Stimulated activated naive B cell treated with anti-CD40 and anti-IgM and Interleukin-4, amounts not matched to agents 10 μg/mL and 1 μg/mL and 100 μg/mL, for 72 hours (primary cell): ENCODE measurements around the gene CEP112.
"Not testable (repeated sequence)": the region's sequence is repeated elsewhere in the genome, so short reads cannot be mapped to it uniquely, and the experiment has no call there.

Source experiments
- ATAC-seq, 2 donors: fragments of 150-1000 bp; cut with Tn5 transposase; replicated peaks; 2 replicates each; pipeline ENCODE4 v1.10.0; 2021; ENCODE audit warnings: moderate library complexity in 1 of 2
- DNase-seq: peaks from one replicate; pipeline ENCODE4 v3.0.0; 2021
- H3K27ac Mint-ChIP-seq: one replicate; pipeline ENCODE4 v1.8.0; 2022; ENCODE audit warnings: mild to moderate bottlenecking, mixed read lengths
- H3K27me3 Mint-ChIP-seq, 2 donors: one replicate each; pipeline ENCODE4 v1.8.0; 2022; ENCODE audit warnings: mixed read lengths in 2 of 2
- H3K36me3 Mint-ChIP-seq, 2 donors: one replicate each; pipeline ENCODE4 v1.8.0; 2022; ENCODE audit warnings: mixed read lengths in 2 of 2, mild to moderate bottlenecking in 1 of 2
- H3K4me1 Mint-ChIP-seq, 2 donors: one replicate each; pipeline ENCODE4 v1.8.0; 2022; ENCODE audit warnings: mixed read lengths in 2 of 2, mild to moderate bottlenecking in 1 of 2
- H3K4me3 Mint-ChIP-seq, 2 donors: one replicate each; pipeline ENCODE4 v1.8.0; 2022; ENCODE audit warnings: mild to moderate bottlenecking in 2 of 2, mixed read lengths in 2 of 2, moderate library complexity in 1 of 2
- H3K9me3 Mint-ChIP-seq, 2 donors: one replicate each; pipeline ENCODE4 v1.8.0; 2022; ENCODE audit warnings: mixed read lengths in 2 of 2, mild to moderate bottlenecking in 1 of 2

The CEP112 gene

DNA sequence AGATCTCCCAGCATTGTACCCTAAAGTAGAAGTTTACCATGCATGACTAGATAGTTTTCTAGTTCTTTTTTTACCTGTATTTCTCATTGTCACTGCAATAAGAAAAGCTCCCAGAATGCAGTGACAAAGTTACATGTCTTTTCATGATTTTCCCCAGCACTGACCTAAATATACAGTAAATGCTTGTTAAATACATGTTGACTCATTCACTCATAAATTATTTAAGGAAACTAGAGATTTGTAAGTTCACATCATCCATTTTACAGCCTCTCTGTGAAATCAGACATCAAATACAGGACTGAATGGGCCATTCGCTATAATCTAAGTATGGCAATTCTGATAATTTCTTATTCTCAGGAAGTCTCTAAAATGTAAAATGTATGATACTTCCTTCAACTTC lies 371.6 kb downstream of the CEP112 start:
- no peak for DNase-seq
- Mint-ChIP-seq H3K4me1 (peaks cover 0 to 3% of the 10 kb centered on the region in 2 donors), H3K27me3 (peaks cover 4 to 14% of the 10 kb centered on the region in 2 donors), H3K9me3 (peaks cover 0 to 2% of the 10 kb centered on the region in 2 donors), H3K27ac (no peak overlapping the region), H3K36me3 (no peaks in the 10 kb centered on the region), H3K4me3 (no peak overlapping the region)
- no peak for ATAC-seq

DNA sequence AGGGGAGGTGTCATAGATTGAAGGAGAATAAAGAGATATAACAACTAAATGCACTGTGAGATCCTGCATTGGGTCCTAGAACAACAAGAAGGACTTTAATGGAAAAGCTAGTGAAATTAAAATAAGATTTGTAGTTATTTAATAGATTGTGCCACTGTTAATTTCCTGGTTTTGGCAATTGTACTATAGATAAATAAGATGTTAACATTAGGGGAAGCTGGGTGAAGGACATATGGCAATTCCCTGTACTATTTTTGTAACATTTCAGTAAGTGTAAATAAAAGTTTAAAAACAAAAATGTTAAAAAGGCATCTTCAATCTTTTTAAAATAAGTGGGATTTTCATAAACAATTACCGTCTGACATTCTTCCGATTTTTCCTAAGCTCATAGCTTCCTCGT lies 372.1 kb downstream of the CEP112 start:
- Mint-ChIP-seq H3K27ac (no peak overlapping the region), H3K9me3 (peaks cover 0 to 2% of the 10 kb centered on the region in 2 donors), H3K27me3 (peaks cover 4 to 14% of the 10 kb centered on the region in 2 donors), H3K4me3 (no peak overlapping the region), H3K36me3 (no peaks in the 10 kb centered on the region), H3K4me1 (no peaks in the 10 kb centered on the region)
- DNase-seq (no peak), ATAC-seq (no peak)

DNA sequence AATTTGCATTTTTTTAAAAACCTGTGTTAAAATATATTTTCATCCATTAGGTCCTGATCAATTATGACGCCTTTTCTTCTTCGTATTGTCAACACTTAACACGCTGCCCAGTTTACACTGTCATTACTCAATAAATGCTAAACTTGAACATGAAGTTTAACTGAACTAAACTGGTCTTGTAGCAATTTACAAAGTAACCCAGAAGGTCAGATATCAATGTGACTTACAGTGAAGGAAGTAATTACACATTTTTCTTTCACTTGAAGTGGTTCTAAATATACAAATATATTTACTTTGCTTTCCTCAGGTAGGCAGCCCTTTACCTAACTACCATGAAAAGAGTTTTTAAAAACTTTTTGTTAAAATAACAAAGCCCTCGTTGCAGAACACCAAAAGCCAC lies 374.0 kb downstream of the CEP112 start:
- ATAC-seq: no peak
- Mint-ChIP-seq H3K9me3 (peaks cover 0 to 2% of the 10 kb centered on the region in 2 donors), H3K36me3 (no peaks in the 10 kb centered on the region), H3K27ac (no peak overlapping the region), H3K4me1 (no peaks in the 10 kb centered on the region), H3K27me3 (peaks cover 4 to 14% of the 10 kb centered on the region in 2 donors), H3K4me3 (no peak overlapping the region)
- DNase-seq: no peak

DNA sequence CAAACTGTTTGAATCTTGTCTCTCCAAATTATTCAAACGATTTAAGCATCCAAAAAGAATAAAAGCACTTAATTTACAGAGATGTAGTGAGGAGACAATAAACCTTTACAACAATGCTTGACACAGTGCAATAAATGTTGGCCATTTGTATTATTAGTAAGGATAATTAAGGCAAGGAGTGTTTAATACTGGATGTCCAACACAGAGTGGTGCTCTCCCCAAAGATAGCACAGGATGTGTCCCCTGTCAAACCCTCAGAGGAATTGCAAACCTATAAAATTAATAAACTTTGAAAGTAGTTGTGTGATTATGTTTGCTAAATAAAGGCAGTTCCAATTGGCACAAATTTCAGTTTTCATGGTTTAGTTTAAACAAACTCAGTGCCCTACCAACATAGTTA lies 377.5 kb downstream of the CEP112 start:
- peaks cover 6% of the 10 kb centered on the region in 2 donors for H3K9me3 Mint-ChIP-seq
- H3K27me3 Mint-ChIP-seq: peaks cover 0 to 12% of the 10 kb centered on the region in 2 donors
- H3K4me3 Mint-ChIP-seq: no peak overlapping the region
- ATAC-seq (no peak), DNase-seq (no peak)
- no peak overlapping the region for H3K27ac Mint-ChIP-seq
- peaks cover 0 to 4% of the 10 kb centered on the region in 2 donors for H3K36me3 Mint-ChIP-seq
- H3K4me1 Mint-ChIP-seq: peaks cover 12 to 14% of the 10 kb centered on the region in 2 donors

DNA sequence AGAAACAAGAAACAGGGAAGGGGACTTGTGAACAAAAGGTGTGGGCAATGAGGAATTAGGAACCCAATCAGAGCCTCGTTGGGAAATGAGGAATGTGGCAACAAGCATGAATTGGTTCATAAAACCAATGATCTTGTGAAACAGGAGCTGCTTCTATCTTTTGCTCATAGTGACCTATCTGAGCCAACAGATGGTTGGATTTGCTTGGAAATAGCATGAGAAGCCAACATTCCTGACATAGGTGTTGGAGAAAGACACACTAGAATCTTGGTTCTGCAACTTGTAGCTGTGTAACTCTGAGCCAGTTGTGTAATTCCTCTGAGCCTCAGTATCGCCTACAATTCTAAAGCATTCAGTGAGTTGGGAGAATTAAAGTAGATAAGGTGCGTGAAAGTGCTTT lies 378.6 kb downstream of the CEP112 start:
- Mint-ChIP-seq H3K4me1 (peaks cover 14 to 18% of the 10 kb centered on the region in 2 donors), H3K9me3 (peaks cover 11 to 15% of the 10 kb centered on the region in 2 donors), H3K27ac (no peak overlapping the region), H3K4me3 (no peak overlapping the region), H3K36me3 (peaks cover 0 to 14% of the 10 kb centered on the region in 2 donors), H3K27me3 (peaks cover 0 to 6% of the 10 kb centered on the region in 2 donors)
- no peak for DNase-seq
- ATAC-seq: no peak

DNA sequence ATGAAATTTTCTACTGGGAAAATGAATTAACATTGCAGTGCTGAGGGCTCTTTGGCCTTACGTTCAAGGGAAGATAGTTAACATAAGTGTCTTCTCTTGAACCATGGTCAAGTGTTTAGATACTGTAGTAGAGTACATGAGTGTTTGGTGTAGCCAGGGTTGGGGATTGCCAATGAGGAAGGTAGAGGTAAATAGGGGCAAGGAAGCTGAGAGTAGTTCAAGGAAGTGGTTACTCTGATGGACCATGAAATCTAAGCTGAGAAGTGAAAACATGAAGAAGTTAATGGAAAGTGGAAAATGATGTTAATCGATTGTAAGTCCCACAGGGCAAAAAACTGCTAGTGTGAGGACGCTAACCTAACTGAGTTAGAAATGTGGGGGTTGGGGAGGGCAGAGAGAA lies 380.9 kb downstream of the CEP112 start:
- no peak for DNase-seq
- H3K27me3 Mint-ChIP-seq: no peaks in the 10 kb centered on the region
- ATAC-seq: peak; percentile 96
- peaks cover 0 to 19% of the 10 kb centered on the region in 2 donors for H3K36me3 Mint-ChIP-seq
- no peak overlapping the region for H3K27ac Mint-ChIP-seq
- peaks cover 19 to 24% of the 10 kb centered on the region in 2 donors for H3K9me3 Mint-ChIP-seq
- H3K4me3 Mint-ChIP-seq: no peak overlapping the region
- peaks cover 14 to 18% of the 10 kb centered on the region in 2 donors for H3K4me1 Mint-ChIP-seq

DNA sequence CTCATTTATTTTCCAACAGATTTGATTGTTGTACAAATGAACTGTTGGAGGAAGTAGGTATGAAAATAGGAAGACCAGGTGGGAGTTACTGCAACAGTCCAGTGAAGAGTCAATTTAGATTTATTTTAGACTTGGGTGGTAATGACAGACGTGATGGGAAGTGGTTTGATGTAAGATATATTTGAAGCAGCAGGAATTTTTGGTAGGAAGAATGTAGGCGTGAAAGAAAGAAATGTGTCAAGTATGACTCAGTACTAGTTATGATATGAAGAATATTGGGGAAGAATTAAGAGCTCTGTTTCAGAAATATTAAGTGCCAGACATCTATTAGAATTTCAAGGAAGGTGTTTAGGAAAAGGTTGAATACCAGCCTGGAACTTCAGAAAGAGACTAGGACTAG lies 382.6 kb downstream of the CEP112 start:
- no peak overlapping the region for H3K4me3 Mint-ChIP-seq
- DNase-seq (no peak), ATAC-seq (no peak)
- H3K27ac Mint-ChIP-seq: no peak overlapping the region
- H3K36me3 Mint-ChIP-seq: peaks cover 0 to 19% of the 10 kb centered on the region in 2 donors
- peaks cover 14 to 18% of the 10 kb centered on the region in 2 donors for H3K4me1 Mint-ChIP-seq
- H3K9me3 Mint-ChIP-seq: peaks cover 21 to 24% of the 10 kb centered on the region in 2 donors
- H3K27me3 Mint-ChIP-seq: no peaks in the 10 kb centered on the region

DNA sequence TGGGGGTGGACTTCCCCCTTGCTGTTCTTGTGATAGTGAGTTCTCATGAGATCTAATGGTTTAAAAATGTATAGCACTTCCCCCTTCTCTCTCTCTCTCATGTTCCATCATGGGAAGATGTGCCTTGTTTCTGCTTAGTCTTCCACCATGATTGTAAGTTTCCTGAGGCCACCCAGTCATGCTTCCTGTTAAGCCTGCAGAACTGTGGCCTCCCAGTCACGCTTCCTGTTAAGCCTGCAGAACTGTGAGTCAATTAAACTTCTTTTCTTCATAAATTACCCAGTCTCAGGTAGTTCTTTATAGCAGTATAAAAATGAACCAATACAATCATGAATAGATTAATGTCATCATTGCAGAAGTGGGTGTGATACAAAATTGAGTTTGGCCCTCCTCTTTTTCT lies 383.4 kb downstream of the CEP112 start:
- Mint-ChIP-seq H3K36me3 (peaks cover 0 to 19% of the 10 kb centered on the region in 2 donors), H3K9me3 (peaks cover 21 to 24% of the 10 kb centered on the region in 2 donors), H3K4me1 (peaks cover 14 to 18% of the 10 kb centered on the region in 2 donors)
- H3K27me3 Mint-ChIP-seq, ATAC-seq, DNase-seq, H3K27ac Mint-ChIP-seq, H3K4me3 Mint-ChIP-seq: not testable (repeated sequence)

DNA sequence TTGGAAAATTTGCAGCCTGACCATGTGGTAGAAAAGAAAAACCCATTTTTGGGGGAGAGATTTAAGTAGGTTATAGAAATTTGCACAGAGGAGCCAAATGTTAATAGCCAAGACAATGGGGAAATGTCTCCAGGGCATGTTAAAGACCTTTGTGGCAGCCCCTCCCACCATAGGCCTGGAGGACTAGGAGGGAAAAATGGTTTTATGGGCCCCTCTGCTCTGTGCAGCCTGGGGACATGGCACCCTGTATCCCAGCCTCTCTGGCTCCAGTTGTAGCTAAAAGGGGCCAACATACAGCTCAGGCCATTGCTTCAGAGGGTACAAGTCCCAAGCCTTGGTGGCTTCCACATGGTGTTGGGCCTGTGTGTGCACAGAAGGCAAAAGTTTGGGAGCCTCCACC lies 384.6 kb downstream of the CEP112 start:
- H3K36me3 Mint-ChIP-seq: peaks cover 0 to 24% of the 10 kb centered on the region in 2 donors
- no peaks in the 10 kb centered on the region for H3K27me3 Mint-ChIP-seq
- no peak for ATAC-seq
- DNase-seq: no peak
- H3K9me3 Mint-ChIP-seq: peaks cover 28 to 31% of the 10 kb centered on the region in 2 donors
- H3K4me1 Mint-ChIP-seq: peaks cover 14 to 18% of the 10 kb centered on the region in 2 donors
- H3K27ac Mint-ChIP-seq: no peak overlapping the region
- no peak overlapping the region for H3K4me3 Mint-ChIP-seq

DNA sequence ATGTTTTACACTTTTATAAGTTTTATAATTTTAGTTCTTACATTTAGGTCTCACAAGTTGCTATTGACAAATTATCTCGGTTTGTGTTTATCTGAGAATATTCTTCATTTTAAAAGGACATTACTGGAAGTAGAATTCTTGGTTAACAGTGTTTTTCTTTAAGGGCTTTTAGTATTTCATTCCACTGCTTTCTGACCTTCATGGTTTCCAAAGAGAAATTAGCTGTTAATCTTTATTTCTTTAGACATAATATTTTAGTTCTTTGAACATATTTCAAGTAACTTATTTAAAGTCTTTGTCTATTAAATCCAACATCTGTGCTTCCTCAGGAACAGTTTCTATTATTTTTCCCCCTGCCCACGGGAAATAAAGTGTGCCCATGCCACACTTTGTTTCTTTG lies 390.4 kb downstream of the CEP112 start:
- DNase-seq (no peak), ATAC-seq (no peak)
- Mint-ChIP-seq H3K27ac (no peak overlapping the region), H3K9me3 (peaks cover 13 to 19% of the 10 kb centered on the region in 2 donors), H3K4me1 (no peaks in the 10 kb centered on the region), H3K36me3 (peaks cover 1 to 7% of the 10 kb centered on the region in 2 donors), H3K4me3 (no peak overlapping the region), H3K27me3 (peaks cover 0 to 6% of the 10 kb centered on the region in 2 donors)

DNA sequence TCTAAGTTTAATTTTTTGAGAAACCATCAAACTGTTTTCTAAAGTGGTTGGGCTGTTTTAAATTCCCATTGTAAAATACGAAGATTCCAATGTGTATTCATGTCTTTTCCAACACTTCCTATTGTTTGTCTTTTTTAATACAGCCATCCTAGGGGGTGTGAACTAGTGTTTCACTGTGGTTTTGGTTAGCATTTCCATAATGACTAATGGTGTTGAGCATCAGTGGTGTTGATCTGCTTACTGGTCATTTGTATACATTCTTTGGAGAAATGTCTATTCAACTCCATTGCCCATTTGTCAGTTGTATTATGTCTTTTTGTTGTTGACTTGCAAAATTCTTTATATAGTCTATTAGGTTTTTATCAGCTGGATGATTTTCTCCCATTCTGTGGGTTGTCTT lies 391.3 kb downstream of the CEP112 start:
- ATAC-seq (no peak), DNase-seq (no peak)
- peaks cover 0 to 6% of the 10 kb centered on the region in 2 donors for H3K27me3 Mint-ChIP-seq

DNA sequence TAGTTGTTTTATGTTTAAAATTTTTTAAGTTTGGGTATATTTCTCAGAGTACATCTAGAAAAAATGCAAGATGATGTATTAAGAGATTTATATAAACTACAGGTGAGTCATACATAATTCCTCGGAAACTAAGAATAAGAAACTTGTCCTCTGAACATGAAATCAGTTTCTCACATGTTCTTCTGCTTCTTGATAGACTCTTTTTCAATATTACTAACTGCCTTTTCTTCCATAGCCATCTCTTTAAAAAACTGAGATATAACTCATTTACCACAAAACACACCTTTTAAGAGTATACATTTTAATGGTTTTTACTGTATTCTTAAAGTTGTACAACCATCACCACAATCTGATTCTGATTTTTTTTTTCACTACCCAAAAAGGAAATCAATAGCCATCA lies 392.1 kb downstream of the CEP112 start:
- H3K9me3 Mint-ChIP-seq: peaks cover 12 to 16% of the 10 kb centered on the region in 2 donors

More for the DNA sequence above, 391.3 kb downstream of the CEP112 start:
- Mint-ChIP-seq H3K27ac (no peak overlapping the region), H3K36me3 (peaks cover 1 to 7% of the 10 kb centered on the region in 2 donors), H3K4me3 (no peak overlapping the region), H3K9me3 (peaks cover 12 to 16% of the 10 kb centered on the region in 2 donors), H3K4me1 (no peaks in the 10 kb centered on the region)

DNA sequence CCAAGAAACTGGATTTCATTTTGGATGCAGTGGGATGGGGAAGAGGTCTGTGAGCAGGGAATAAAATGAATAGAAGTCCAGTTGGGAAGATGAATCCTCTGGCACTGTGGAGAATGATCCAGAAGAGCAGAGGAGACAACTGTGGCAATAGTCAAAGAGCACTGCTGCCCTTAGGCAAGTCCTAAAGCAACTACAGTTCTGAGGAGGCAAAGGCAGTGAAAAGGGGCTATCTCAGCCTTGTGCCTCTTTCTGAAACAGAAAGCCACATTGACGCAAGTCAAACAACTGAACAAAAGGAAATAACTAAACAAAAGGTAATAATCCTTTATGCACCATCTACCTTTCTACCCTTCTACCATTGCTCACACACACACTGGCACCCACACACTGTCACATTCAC lies 392.5 kb downstream of the CEP112 start:
- H3K4me3 Mint-ChIP-seq: no peak overlapping the region
- no peaks in the 10 kb centered on the region for H3K4me1 Mint-ChIP-seq
- H3K27ac Mint-ChIP-seq: no peak overlapping the region
- ATAC-seq (peak; percentile 19 to 53), DNase-seq (no peak)
- peaks cover 3 to 6% of the 10 kb centered on the region in 2 donors for H3K27me3 Mint-ChIP-seq
- peaks cover 1 to 7% of the 10 kb centered on the region in 2 donors for H3K36me3 Mint-ChIP-seq
- H3K9me3 Mint-ChIP-seq: peaks cover 12 to 16% of the 10 kb centered on the region in 2 donors

More for the DNA sequence above, 392.1 kb downstream of the CEP112 start:
- peaks cover 1 to 7% of the 10 kb centered on the region in 2 donors for H3K36me3 Mint-ChIP-seq
- H3K4me1 Mint-ChIP-seq: no peaks in the 10 kb centered on the region
- H3K27ac Mint-ChIP-seq: no peak overlapping the region
- ATAC-seq (peak in 1 of 2 donors; percentile 25), DNase-seq (no peak)
- H3K27me3 Mint-ChIP-seq: peaks cover 0 to 6% of the 10 kb centered on the region in 2 donors
- H3K4me3 Mint-ChIP-seq: no peak overlapping the region

DNA sequence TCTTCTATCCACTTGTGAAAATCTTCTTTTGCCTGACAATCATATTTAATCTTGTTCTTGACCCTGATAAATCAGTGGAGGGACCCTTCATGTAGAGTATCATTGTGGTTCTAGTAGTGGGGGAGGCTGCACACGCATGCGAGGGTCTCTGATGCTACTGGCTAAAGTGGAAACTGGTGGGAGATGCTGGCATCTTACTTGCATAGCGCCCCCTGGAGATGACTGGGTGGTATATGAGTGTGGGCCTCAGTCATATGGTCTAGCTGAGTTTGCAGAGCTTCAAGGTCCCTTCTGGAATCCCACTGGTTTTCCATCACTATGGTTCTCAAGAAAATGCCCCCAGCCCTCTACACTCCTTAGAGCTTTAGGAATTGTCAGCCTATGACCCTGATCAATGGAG lies 394.1 kb downstream of the CEP112 start:
- peaks cover 1 to 7% of the 10 kb centered on the region in 2 donors for H3K36me3 Mint-ChIP-seq

DNA sequence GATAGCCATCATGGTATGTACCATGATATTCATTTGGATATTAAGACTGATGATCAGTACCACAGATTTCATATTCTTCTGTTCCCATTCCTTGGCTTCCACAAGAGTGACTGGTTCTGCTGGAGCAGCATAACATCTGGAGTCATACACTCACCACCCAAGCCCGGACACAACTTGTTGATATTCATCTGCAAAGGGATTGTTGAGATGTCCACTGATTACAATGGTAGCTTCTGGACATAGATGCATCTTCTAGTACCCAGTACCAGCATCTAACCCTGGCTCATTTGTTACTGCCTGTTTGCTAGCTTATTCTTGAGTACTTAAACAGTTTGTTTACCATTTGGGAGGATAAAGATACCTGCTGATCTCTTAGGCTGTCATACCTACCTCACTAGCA lies 394.8 kb downstream of the CEP112 start:
- H3K4me1 Mint-ChIP-seq: no peaks in the 10 kb centered on the region
- peaks cover 0 to 1% of the 10 kb centered on the region in 2 donors for H3K36me3 Mint-ChIP-seq
- H3K9me3 Mint-ChIP-seq: peaks cover 4 to 6% of the 10 kb centered on the region in 2 donors
- H3K4me3 Mint-ChIP-seq: no peak overlapping the region
- no peak overlapping the region for H3K27ac Mint-ChIP-seq
- no peak for DNase-seq
- no peak for ATAC-seq
- H3K27me3 Mint-ChIP-seq: peaks cover 5 to 15% of the 10 kb centered on the region in 2 donors

More for the DNA sequence above, 394.1 kb downstream of the CEP112 start:
- Mint-ChIP-seq H3K27ac (no peak overlapping the region), H3K4me1 (no peaks in the 10 kb centered on the region), H3K27me3 (peaks cover 5 to 14% of the 10 kb centered on the region in 2 donors), H3K4me3 (no peak overlapping the region), H3K9me3 (peaks cover 11 to 13% of the 10 kb centered on the region in 2 donors)
- no peak for DNase-seq
- no peak for ATAC-seq
